HG02970 (cell line): ENCODE results near the gene FAM209B.
"Not testable (repeated sequence)": the region's sequence is repeated elsewhere in the genome, so short reads cannot be mapped to it uniquely, and the experiment has no call there.

Experiments used
- ATAC-seq: cut with Tn5 transposase; IDR thresholded peaks from one replicate; pipeline ENCODE4 v1.9.1; 2021; ENCODE audit warnings: mild to moderate bottlenecking, moderate library complexity, moderate number of reproducible peaks; ENCODE audit not compliant: unreplicated experiment, low FRiP score

Gene FAM209B

GRCh38 chr20:56527521-56527920 is 5.5 kb upstream of the FAM209B start:
- no peak for ATAC-seq

- ATAC-seq = no peak
These were observed 5.0 kb downstream of the FAM209B start for GRCh38 chr20:56537997-56538396.

- no peak for ATAC-seq
These were observed 7.4 kb downstream of the FAM209B start for GRCh38 chr20:56540415-56540814.

- no peak for ATAC-seq
These were observed 9.5 kb downstream of the FAM209B start for GRCh38 chr20:56542489-56543030.

GRCh38 chr20:56551571-56551970 is 18.5 kb downstream of the FAM209B start:
- ATAC-seq = no peak

- ATAC-seq = no peak
These were observed 20.0 kb downstream of the FAM209B start for GRCh38 chr20:56552911-56553629.

- ATAC-seq = peak; percentile 74
These were observed 21.8 kb downstream of the FAM209B start for GRCh38 chr20:56554869-56555268.

GRCh38 chr20:56558968-56559367 is 25.9 kb downstream of the FAM209B start:
- ATAC-seq = no peak

GRCh38 chr20:56564526-56564925 is 31.5 kb downstream of the FAM209B start:
- ATAC-seq = not testable (repeated sequence)

- ATAC-seq = no peak
These were observed 32.5 kb downstream of the FAM209B start for GRCh38 chr20:56565511-56565910.

GRCh38 chr20:56566621-56567020 is 33.6 kb downstream of the FAM209B start:
- ATAC-seq = no peak

- ATAC-seq = no peak
These were observed 37.8 kb downstream of the FAM209B start for GRCh38 chr20:56570832-56571231.

GRCh38 chr20:56572172-56572571 is 39.1 kb downstream of the FAM209B start:
- ATAC-seq = no peak

GRCh38 chr20:56573986-56574385 is 40.9 kb downstream of the FAM209B start:
- ATAC-seq = no peak

- no peak for ATAC-seq
These were observed 41.6 kb downstream of the FAM209B start for GRCh38 chr20:56574531-56575142.

GRCh38 chr20:56575157-56575556 is 42.1 kb downstream of the FAM209B start:
- ATAC-seq = no peak

- no peak for ATAC-seq
These were observed 42.9 kb downstream of the FAM209B start for GRCh38 chr20:56575961-56576360.

GRCh38 chr20:56579301-56579710 is 46.3 kb downstream of the FAM209B start:
- ATAC-seq = no peak

- no peak for ATAC-seq
These were observed 47.2 kb downstream of the FAM209B start for GRCh38 chr20:56580226-56580625.

- no peak for ATAC-seq
These were observed 48.7 kb downstream of the FAM209B start for GRCh38 chr20:56581701-56582100.

GRCh38 chr20:56582542-56582941 is 49.5 kb downstream of the FAM209B start:
- no peak for ATAC-seq

- ATAC-seq = no peak
These were observed 51.9 kb downstream of the FAM209B start for GRCh38 chr20:56584916-56585315.
